Measurements from ENCODE around the gene CTU1.
A peak's percentile ranks its signal among the peaks of the same experiment; 100 is the strongest.
"Not testable (repeated sequence)": the region's sequence is repeated elsewhere in the genome, so short reads cannot be mapped to it uniquely, and the experiment has no call there.

Gene CTU1

GRCh38 chr19:51108066-51108804 is at the start of gene CTU1:
TSS of gene CTU1 (minus strand) at chr19:51108409. CDS start at chr19:51104569, 3,840 bp downstream.
- peak; percentile 98 for DNase-seq (ENCODE audit: low spot score)

GRCh38 chr19:51157265-51157664 is 49.1 kb upstream of the CTU1 start:
- no peak for DNase-seq (ENCODE audit: low spot score)

GRCh38 chr19:51156710-51157109 is 48.5 kb upstream of the CTU1 start:
- DNase-seq (ENCODE audit: low spot score), result no peak

GRCh38 chr19:51150627-51151026 is 42.4 kb upstream of the CTU1 start:
- no peak for DNase-seq (ENCODE audit: low spot score)

- DNase-seq (ENCODE audit: low spot score), result no peak
These were observed 40.4 kb upstream of the CTU1 start for GRCh38 chr19:51148580-51148979.

- DNase-seq (ENCODE audit: low spot score), result no peak
These were observed 39.5 kb upstream of the CTU1 start for GRCh38 chr19:51147663-51148062.

GRCh38 chr19:51146751-51147150 is 38.5 kb upstream of the CTU1 start:
- no peak for DNase-seq (ENCODE audit: low spot score)

- DNase-seq (ENCODE audit: low spot score), result no peak
These were observed 37.8 kb upstream of the CTU1 start for GRCh38 chr19:51145916-51146493.

GRCh38 chr19:51144482-51145045 is 36.4 kb upstream of the CTU1 start:
- no peak for DNase-seq (ENCODE audit: low spot score)

GRCh38 chr19:51143486-51143885 is 35.3 kb upstream of the CTU1 start:
- DNase-seq (ENCODE audit: low spot score), result no peak

GRCh38 chr19:51142809-51143475 is 34.7 kb upstream of the CTU1 start:
- DNase-seq (ENCODE audit: low spot score), result not testable (repeated sequence)

GRCh38 chr19:51142119-51142518 is 33.9 kb upstream of the CTU1 start, which contains the start of gene SIGLEC7:
TSS of gene SIGLEC7 (plus strand) at chr19:51142301. CDS start at chr19:51142370, 69 bp downstream.
- no peak for DNase-seq (ENCODE audit: low spot score)

GRCh38 chr19:51141181-51141580 is 33.0 kb upstream of the CTU1 start:
- DNase-seq (ENCODE audit: low spot score), result no peak

GRCh38 chr19:51140441-51140840 is 32.2 kb upstream of the CTU1 start:
- no peak for DNase-seq (ENCODE audit: low spot score)

- DNase-seq (ENCODE audit: low spot score), result no peak
These were observed 31.2 kb upstream of the CTU1 start for GRCh38 chr19:51139299-51140014.

- no peak for DNase-seq (ENCODE audit: low spot score)
These were observed 30.4 kb upstream of the CTU1 start for GRCh38 chr19:51138549-51138979.

- DNase-seq (ENCODE audit: low spot score), result no peak
These were observed 29.7 kb upstream of the CTU1 start for GRCh38 chr19:51137792-51138425.

GRCh38 chr19:51136851-51137551 is 28.8 kb upstream of the CTU1 start:
- no peak for DNase-seq (ENCODE audit: low spot score)

GRCh38 chr19:51135986-51136762 is 28.0 kb upstream of the CTU1 start:
- no peak for DNase-seq (ENCODE audit: low spot score)

GRCh38 chr19:51135004-51135403 is 26.8 kb upstream of the CTU1 start:
- no peak for DNase-seq (ENCODE audit: low spot score)

Measured in hepatic stellate cell (primary cell).